ENCODE measurements around the gene TUBB4B. TPM values are rescaled to one million over a fixed set of nuclear protein-coding genes. Genes with fewer than 3 reads are reported as not detected.

The TUBB4B gene
- total RNA-seq, 1 experiment from 2014 or later, result 424 TPM

- no peaks in the 10 kb centered on the region for H3K9me3 ChIP-seq (ENCODE audit: low read length)
- BruUV-seq (replicated peaks), result no TSS peak
- DNase-seq (no peak), ATAC-seq (no peak)
- intact Hi-C loops (cut with micrococcal nuclease), result loop anchor here (5.0 kb wide), 2 partner anchors 38 to 108 kb away; partner anchors contain the start of genes ANAPC2 and SSNA1
- peaks cover 40% of the 10 kb centered on the region for H3K4me1 ChIP-seq (ENCODE audit: insufficient read depth, low read length)
- H3K27ac ChIP-seq (ENCODE audit: low read length), result peak within 1 kb of the TSS; percentile 99
- no peaks in the 10 kb centered on the region for H3K36me3 ChIP-seq (ENCODE audit: low read depth, low read length)
- POLR2A ChIA-PET (ENCODE audit: unreplicated experiment), result interaction anchor here (0.6 kb wide), 1 partner anchor 35 kb away, joined by 8 read pairs; no protein-coding TSS in a partner anchor
- no peaks in the 10 kb centered on the region for H3K9me2 ChIP-seq (replicated peaks; ENCODE audit: low read length)
- no peaks in the 10 kb centered on the region for H4K20me1 ChIP-seq (ENCODE audit: low read length)
- no peak for TF ChIP-seq CTCF (conservative IDR thresholded peaks at IDR 0.05; ENCODE audit: low read depth, low read length)
- no peak for TF ChIP-seq EZH2phosphoT487 (IDR thresholded peaks at IDR 0.05; ENCODE audit: borderline replicate concordance, low read length)
- no peak for TF ChIP-seq EZH2 (IDR thresholded peaks at IDR 0.05; ENCODE audit: low read length, unreplicated experiment)
- H3K79me2 ChIP-seq (ENCODE audit: low read length), result peaks cover 19% of the 10 kb centered on the region
- H3K4me3 ChIP-seq (ENCODE audit: low read length), result peak within 1 kb of the TSS; percentile 88
- CTCF ChIA-PET, result no interaction called here
- peak within 1 kb of the TSS; percentile 99 for H3K4me2 ChIP-seq (ENCODE audit: low read length)
- H3K27me3 ChIP-seq (ENCODE audit: low read length), result no peaks in the 10 kb centered on the region
- H3F3A ChIP-seq (ENCODE audit: low read length, unreplicated experiment), result peaks cover 2% of the 10 kb centered on the region
- H2AFZ ChIP-seq (ENCODE audit: low read length), result no peak within 1 kb of the TSS; the same call in 1 of the 2 replicates
- H3K9ac ChIP-seq (ENCODE audit: low read length), result peak within 1 kb of the TSS; percentile 97
These were observed 16.0 kb upstream of the TUBB4B start, which contains the start of gene CYSRT1 for GRCh38 chr9:137224830-137225694. Gene CYSRT1, plus strand, starts transcription at chr9:137225174. Its CDS starts 448 bp downstream, at chr9:137225622.

DNA sequence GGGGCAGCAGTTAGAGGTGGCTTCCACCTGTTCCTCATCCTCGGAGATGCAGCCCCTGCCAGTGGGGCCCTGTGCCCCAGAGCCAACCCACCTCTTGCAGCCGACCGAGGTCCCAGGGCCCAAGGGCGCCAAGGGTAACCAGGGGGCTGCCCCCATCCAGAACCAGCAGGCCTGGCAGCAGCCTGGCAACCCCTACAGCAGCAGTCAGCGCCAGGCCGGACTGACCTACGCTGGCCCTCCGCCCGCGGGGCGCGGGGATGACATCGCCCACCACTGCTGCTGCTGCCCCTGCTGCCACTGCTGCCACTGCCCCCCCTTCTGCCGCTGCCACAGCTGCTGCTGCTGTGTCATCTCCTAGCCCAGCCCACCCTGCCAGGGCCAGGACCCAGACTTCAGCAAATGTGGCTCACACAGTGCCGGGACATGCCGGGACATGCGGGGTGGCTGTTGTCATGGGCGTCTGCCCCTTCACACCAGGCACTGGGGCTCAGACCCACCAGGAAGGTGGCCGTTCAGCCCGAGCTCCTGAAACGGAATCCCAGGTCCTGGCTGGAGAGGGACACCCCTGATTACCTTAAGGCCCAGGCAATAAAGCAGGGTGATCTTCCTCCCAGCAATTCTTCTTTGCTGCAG lies 15.3 kb upstream of the TUBB4B start:
- Histone ChIP-seq H2AFZ (ENCODE audit: low read length) (no peak overlapping the region), H3K4me3 (ENCODE audit: low read length) (peak overlapping the region; percentile 59), H4K20me1 (ENCODE audit: low read length) (no peaks in the 10 kb centered on the region), H3K9me2 (replicated peaks; ENCODE audit: low read length) (no peaks in the 10 kb centered on the region), H3K4me1 (ENCODE audit: insufficient read depth, low read length) (peaks cover 40% of the 10 kb centered on the region), H3K27me3 (ENCODE audit: low read length) (no peaks in the 10 kb centered on the region), H3K9me3 (ENCODE audit: low read length) (no peaks in the 10 kb centered on the region), H3F3A (ENCODE audit: low read length, unreplicated experiment) (peaks cover 2% of the 10 kb centered on the region), H3K4me2 (ENCODE audit: low read length) (peak overlapping the region; percentile 88), H3K9ac (ENCODE audit: low read length) (peak overlapping the region; percentile 67), H3K79me2 (ENCODE audit: low read length) (peaks cover 19% of the 10 kb centered on the region), H3K36me3 (ENCODE audit: low read depth, low read length) (no peaks in the 10 kb centered on the region), H3K27ac (ENCODE audit: low read length) (peak overlapping the region; percentile 99)
- intact Hi-C loops (cut with micrococcal nuclease), result loop anchor here (5.0 kb wide), 2 partner anchors 39 to 109 kb away; partner anchors contain the start of genes ANAPC2 and SSNA1
- no peak for DNase-seq
- POLR2A ChIA-PET (ENCODE audit: unreplicated experiment), result interaction anchor here (0.6 kb wide), 1 partner anchor 35 kb away, joined by 8 read pairs; no protein-coding TSS in a partner anchor
- no TSS peak for BruUV-seq (replicated peaks)
- TF ChIP-seq CTCF (conservative IDR thresholded peaks at IDR 0.05; ENCODE audit: low read depth, low read length) (no peak), EZH2phosphoT487 (IDR thresholded peaks at IDR 0.05; ENCODE audit: borderline replicate concordance, low read length) (no peak), EZH2 (IDR thresholded peaks at IDR 0.05; ENCODE audit: low read length, unreplicated experiment) (no peak)
- ATAC-seq, result no peak
- CTCF ChIA-PET, result no interaction called here

Data from PC-3 (cell line).